ENCODE measurements around the gene CR1. TPM values are rescaled to one million over a fixed set of nuclear protein-coding genes. Genes with fewer than 3 reads are reported as not detected.

Gene CR1
- total and polyA plus RNA-seq, 2 of the 8 experiments (the other 6 are each of a cell fraction or from before 2014, with no cell fraction given): 0.15 to 0.22 TPM

- WGBS, 2 experiments (ENCODE audit: extremely low coverage in 1 of 2, insufficient coverage in 1 of 2, insufficient read length in 1 of 2, insufficient replicate concordance in 2 of 2, low coverage in 1 of 2, low lambda C conversion rate in 2 of 2, missing lambda C conversion rate in 1 of 2): 90% methylated on average over 1 of the region's 1 CpG; no CpG with 5 or more reads in 1 of the 2 experiments
- no peak overlapping the region for H3K4me3 ChIP-seq (ENCODE audit: extremely low read depth in 1 of 4, insufficient read depth in 2 of 4, low read depth in 3 of 4, low read length in 4 of 4)
- H2BK12ac ChIP-seq (ENCODE audit: low read depth, low read length): no peak overlapping the region
- no peaks in the 10 kb centered on the region for H3K23me2 ChIP-seq (ENCODE audit: low read depth, low read length)
- H4K91ac ChIP-seq (replicated peaks; ENCODE audit: insufficient read length, low read length): no peak overlapping the region
- no peak overlapping the region for H3K9ac ChIP-seq (replicated peaks in 1 of 4; ENCODE audit: extremely low read depth in 1 of 4, low read depth in 3 of 4, low read length in 3 of 4)
- no peak overlapping the region for H3K14ac ChIP-seq (ENCODE audit: insufficient read length)
- CTCF ChIA-PET (ENCODE audit: partially characterized antibody): interaction anchor here (1.0 to 1.6 kb wide), 4 partner anchors 32 to 583 kb away, joined by 3 to 8 read pairs (median 6); no protein-coding TSS in a partner anchor
- H3K4me2 ChIP-seq (ENCODE audit: insufficient read depth in 1 of 2, low read depth in 2 of 2, low read length in 2 of 2): no peak overlapping the region
- no peak overlapping the region for H2BK5ac ChIP-seq (ENCODE audit: low read depth, low read length)
- no peak overlapping the region for H2AK5ac ChIP-seq (ENCODE audit: low read depth, low read length)
- H2BK15ac ChIP-seq (ENCODE audit: low read length): no peak overlapping the region
- H3K9me3 ChIP-seq (ENCODE audit: insufficient read depth in 2 of 2, low read depth in 1 of 2, low read length in 1 of 2): peaks cover 3 to 26% of the 10 kb centered on the region in 2 experiments; a peak in 3 of 4 replicates
- H3K18ac ChIP-seq (ENCODE audit: extremely low read depth, low read length): no peak overlapping the region
- no peaks in the 10 kb centered on the region for H3K27me3 ChIP-seq (replicated peaks in 1 of 4; ENCODE audit: control insufficient read depth in 3 of 4, extremely low read depth in 1 of 4, insufficient read depth in 3 of 4, low read length in 3 of 4)
- H2BK120ac ChIP-seq (replicated peaks; ENCODE audit: low read depth, low read length): no peak overlapping the region
- DNase-seq (ENCODE audit: low read depth in 1 of 2, low spot score in 2 of 2) (no peak), FAIRE-seq (no peak)
- no peak overlapping the region for H3K23ac ChIP-seq (ENCODE audit: insufficient read length)
- no peaks in the 10 kb centered on the region for H3K79me2 ChIP-seq (ENCODE audit: control insufficient read depth in 1 of 2, insufficient read depth in 2 of 2, low read length in 2 of 2)
- no peak overlapping the region for H3K27ac ChIP-seq (ENCODE audit: low read depth, low read length)
- H4K20me1 ChIP-seq (replicated peaks in 1 of 2; ENCODE audit: control insufficient read depth in 1 of 2, insufficient read depth in 2 of 2, low read length in 2 of 2): no peaks in the 10 kb centered on the region
- H2BK20ac ChIP-seq (ENCODE audit: low read length): no peak overlapping the region
- H4K5ac ChIP-seq (ENCODE audit: insufficient read length, low read depth, low read length): no peak overlapping the region
- H3K36me3 ChIP-seq (ENCODE audit: control insufficient read depth in 2 of 4, insufficient read depth in 4 of 4, low read length in 3 of 4): peaks cover 0 to 2% (median 0%) of the 10 kb centered on the region in 4 experiments; a peak in 1 of 8 replicates
- no peaks in the 10 kb centered on the region for H3K79me1 ChIP-seq (ENCODE audit: low read depth, low read length)
- no peak overlapping the region for H3K4ac ChIP-seq (replicated peaks; ENCODE audit: insufficient read length, low read depth, low read length)
- TF ChIP-seq SAP30 (IDR thresholded peaks at IDR 0.05; ENCODE audit: insufficient read depth, insufficient replicate concordance, low read length) (no peak), TAF7 (optimal IDR thresholded peaks at IDR 0.05; ENCODE audit: borderline replicate concordance, low read depth, low read length) (no peak), EZH2 (IDR thresholded peaks at IDR 0.05; ENCODE audit: low read depth, low read length, severe bottlenecking) (no peak), CBX5 (IDR thresholded peaks at IDR 0.05; ENCODE audit: low read depth, low read length) (no peak), ZNF274 (IDR thresholded peaks at IDR 0.05; ENCODE audit: borderline replicate concordance, extremely low read depth, low read length) (no peak), GTF2F1 (IDR thresholded peaks at IDR 0.05; ENCODE audit: borderline replicate concordance, low read depth, low read length) (no peak), KDM4A (IDR thresholded peaks at IDR 0.05; ENCODE audit: low read depth, low read length, severe bottlenecking) (no peak)
- TF ChIP-seq, protein P1, sequence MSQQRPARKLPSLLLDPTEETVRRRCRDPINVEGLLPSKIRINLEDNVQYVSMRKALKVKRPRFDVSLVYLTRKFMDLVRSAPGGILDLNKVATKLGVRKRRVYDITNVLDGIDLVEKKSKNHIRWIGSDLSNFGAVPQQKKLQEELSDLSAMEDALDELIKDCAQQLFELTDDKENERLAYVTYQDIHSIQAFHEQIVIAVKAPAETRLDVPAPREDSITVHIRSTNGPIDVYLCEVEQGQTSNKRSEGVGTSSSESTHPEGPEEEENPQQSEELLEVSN (IDR thresholded peaks at IDR 0.05): no peak
- no peaks in the 10 kb centered on the region; a peak in 1 of 7 replicates for H3K4me1 ChIP-seq (replicated peaks in 1 of 4; ENCODE audit: control insufficient read depth in 3 of 4, insufficient read depth in 4 of 4, low read length in 3 of 4)
- no peak overlapping the region for H3K56ac ChIP-seq (replicated peaks; ENCODE audit: insufficient read length, low read depth, low read length)
- no peak overlapping the region for H4K8ac ChIP-seq (ENCODE audit: extremely low read depth, insufficient read depth, low read length)
- no peak overlapping the region for H2AFZ ChIP-seq (ENCODE audit: low read length)
- POLR2A ChIA-PET (ENCODE audit: partially characterized antibody): no interaction called here
These were observed 170.4 kb downstream of the CR1 start for GRCh38 chr1:207666342-207666741.
